HG03571 (cell line): ENCODE results near the gene ADCY7.

Experiments used
- ATAC-seq: cut with Tn5 transposase; IDR thresholded peaks from one replicate; pipeline ENCODE4 v1.9.1; 2021; ENCODE audit not compliant: unreplicated experiment

Gene ADCY7

DNA sequence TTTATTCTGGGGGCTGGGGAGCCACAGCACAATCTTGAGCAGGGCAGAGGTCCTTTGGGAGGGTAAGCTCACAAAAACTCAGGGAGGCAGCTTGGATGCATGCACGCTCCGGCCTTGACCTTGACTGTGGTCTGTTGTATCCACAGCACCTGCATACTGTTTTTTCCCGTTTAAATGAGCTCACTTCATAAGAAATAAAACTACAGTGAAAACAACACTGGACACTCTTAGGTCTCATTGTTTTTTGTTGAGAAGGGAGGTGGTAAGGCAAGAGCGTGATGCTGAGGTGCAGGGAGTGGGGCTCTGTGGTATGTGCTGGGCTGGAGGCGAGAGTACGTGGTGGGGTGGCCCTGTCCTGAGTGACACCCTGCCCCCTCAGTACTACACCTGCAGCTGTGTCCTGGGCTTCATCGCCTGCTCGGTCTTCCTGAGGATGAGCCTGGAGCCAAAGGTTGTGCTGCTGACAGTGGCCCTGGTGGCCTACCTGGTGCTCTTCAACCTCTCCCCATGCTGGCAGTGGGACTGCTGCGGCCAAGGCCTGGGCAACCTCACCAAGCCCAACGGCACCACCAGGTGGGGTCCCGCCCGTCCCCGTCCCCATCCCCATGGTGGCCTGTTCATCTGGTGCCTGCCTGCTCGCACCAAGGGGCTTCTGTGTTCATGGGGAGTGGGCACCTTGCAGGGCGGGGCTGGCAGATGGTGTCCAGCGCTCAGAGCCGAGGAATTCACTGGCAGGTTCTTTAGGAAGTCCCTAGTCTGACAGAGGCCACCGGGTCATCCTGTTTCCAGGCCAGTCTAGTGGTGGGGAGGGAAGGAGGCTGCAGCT lies 44.2 kb downstream of the ADCY7 start:
- no peak for ATAC-seq

DNA sequence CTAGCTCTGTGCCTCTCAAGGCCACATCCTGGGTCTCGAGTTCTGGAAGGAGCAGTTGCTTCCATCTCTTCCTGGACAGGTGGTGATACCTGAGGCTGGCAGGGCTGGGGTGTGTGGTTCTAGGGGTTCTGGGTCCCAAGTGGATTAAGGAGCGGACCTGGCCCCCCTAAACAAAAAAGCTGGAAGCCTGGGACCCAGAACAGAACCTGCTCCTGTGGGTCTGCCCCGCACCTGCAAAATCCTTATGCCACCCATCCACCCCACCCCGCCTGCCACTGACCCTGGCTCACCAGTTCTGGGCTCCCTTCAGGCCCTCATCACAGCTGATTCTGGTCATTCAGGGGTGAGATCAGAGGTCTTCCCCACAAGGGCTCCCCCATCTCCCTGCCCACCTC lies 44.8 kb downstream of the ADCY7 start:
- no peak for ATAC-seq

DNA sequence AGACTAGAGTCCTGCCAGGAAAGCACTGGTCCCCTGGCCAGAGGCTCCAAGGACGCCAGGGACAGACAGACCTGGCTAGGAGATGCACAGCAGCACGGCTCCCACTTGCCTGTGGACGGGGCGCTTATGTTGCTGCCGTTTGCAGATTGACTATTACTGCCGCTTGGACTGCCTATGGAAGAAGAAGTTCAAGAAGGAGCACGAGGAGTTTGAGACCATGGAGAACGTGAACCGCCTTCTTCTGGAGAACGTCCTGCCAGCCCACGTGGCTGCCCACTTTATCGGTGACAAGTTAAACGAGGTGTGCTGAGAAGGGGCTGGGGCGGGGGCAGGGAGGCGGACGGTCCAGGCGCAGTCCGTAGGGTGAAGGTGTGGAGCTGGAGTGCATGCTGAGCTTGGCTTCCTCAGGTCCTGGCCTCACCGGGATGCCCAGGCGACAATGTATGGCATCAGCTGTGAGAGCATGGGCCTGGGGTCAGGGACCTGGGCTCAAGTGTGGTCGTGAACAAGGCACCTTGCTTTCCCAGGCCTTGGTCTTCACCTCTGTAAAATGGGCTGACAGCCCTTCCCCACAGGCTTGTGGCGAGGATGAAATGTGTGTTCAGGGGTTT lies 45.6 kb downstream of the ADCY7 start:
- no peak for ATAC-seq

DNA sequence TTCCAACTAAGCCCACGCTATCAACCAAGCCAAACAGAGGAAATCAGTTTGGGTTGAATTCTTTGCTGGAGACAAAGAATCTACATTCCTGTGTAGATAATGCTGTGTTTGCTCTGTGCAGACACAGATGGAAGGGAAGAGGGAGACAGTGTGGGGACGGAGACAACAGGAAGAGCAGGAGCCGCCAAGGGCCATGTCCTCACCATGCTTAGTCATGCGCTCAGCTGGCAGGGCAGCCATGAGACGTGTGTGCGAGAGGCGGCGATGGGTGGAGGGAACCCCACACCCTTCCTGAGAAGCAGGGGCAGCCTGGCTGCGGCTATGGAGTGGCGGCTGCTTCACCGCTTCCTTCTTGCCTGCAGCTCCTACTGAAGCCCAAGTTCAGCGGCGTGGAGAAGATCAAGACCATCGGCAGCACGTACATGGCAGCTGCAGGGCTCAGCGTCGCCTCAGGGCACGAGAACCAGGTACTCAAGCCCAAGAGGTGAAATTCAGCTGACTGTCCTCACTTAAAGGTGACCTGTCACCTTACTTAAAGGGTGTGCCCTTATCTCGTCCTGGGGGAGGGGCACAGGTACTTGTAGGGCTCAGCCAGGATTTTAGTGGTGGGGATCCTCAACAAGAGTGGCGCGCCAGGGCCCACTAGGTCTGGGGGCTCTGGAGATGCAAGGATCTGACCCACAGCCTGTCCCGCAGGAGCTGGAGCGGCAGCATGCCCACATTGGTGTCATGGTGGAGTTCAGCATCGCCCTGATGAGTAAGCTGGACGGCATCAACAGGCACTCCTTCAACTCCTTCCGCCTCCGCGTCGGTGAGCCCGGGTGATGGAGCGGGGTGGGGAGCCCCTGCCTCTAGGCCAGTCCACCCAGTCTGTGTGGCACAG lies 47.5 kb downstream of the ADCY7 start:
- no peak for ATAC-seq

DNA sequence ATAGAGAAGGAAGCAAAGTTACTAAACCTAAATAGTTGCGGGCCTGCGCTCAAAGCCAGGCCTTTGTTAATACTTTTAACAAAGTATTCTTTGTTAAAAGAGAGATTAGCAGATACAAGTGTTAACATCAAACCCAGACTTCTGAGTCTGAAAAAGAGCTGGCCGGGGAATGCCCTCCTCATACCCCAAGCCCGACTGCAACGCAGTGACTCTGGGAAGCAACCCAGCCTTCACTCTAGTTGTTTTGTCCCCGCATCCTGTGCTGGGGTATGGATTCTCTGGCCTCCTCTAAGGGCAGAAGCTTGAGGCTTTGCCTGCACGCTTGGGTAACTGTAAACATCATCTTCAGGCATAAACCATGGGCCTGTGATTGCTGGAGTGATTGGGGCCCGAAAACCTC lies 48.3 kb downstream of the ADCY7 start:
- ATAC-seq: no peak

DNA sequence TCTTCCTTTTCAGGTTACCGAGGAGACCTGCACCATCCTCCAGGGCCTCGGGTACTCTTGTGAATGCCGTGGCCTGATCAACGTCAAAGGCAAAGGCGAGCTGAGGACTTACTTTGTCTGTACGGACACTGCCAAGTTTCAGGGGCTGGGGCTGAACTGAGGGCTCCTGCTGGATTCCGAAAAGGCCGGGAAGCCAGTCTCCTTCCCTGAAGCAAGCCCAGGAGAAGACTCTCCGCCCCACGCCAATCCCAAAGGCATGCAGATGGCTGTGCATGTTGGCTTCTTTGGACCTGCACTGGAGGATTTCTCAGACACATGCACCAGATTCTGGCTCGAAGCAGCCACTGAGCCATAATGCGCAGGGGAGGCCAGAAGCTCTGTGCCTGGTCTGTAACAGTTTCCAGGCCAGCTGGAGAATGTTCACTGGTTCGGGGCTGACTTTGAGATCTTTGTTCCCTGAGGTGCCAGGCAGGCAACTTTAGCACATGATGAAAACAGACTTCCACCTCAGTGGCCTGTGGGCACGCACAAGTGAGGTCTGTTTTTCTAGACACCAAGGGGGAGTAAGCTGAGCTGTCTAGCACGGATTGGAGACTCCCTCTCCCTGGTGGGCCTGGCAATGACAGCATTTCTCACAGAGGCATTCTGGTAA lies 49.1 kb downstream of the ADCY7 start:
- no peak for ATAC-seq

DNA sequence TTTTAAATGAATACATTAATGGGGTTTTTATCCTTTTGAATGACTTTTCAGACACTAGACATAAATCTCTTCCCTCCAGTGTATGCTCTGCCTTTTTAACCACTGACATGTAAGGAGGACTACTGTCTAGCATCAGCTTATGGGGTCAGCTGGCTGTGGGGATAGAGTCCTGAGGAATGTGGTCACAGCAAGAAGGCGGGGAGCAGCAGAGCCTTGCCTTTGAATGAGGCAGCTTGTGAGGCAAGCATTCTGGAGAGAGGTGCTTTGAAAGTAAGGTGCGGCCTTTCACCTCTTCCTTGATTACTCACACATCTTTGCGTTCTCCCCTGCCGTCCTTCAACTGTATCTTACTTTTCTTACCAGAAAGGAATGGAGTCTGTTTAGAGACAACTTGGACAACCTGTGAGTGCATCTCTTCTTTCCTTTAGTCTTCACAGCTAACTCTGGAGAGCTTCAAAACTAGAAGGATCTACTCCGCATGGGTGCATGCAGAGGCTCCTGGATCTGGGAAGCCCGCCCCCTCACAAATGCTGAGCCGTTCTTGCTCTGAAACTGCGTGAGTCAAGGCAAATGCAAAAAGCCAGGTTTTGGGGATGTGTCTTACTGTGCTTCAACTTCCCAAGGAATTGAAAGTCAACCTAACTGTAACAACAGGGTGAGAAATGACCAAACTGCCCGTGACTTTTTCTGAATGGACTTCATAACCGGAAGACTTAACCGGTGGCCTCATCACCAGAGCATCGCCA lies 49.9 kb downstream of the ADCY7 start:
- no peak for ATAC-seq

DNA sequence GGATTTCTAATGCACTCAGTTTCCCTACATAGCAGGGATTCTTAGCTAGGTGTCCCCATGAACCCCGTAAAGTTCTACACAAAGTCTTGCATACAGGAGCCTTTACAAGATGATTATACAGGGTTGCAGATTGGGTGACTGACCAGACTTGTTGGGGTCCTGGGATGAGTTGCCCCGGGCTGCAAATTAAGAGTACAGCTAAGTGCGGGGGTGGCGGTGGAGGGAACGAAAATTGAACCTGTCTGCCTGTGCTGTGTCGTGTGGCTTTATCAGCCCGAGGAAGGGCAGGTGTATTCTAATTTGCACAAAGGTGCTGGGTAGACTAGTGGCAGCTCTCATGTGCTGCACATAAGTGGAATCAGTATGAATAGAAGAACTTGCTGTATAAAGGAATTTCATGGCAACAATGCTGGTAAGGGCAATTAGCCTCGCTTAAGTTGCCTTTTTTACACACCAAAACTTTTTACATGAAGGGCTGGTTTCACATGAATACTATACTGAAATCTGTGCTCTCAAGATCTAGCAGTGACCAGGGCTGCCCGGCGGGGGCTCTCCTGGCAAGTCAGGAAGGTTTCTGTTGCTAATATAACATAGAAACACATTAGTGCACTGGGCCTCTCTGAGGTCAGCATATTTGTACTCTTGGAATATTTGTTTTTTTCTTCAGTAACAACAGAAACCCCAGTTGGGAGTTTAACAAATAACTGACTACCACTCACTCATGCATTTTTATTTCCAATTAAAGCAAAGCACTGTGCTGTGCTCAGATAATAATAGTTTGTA lies 50.7 kb downstream of the ADCY7 start:
- no peak for ATAC-seq

DNA sequence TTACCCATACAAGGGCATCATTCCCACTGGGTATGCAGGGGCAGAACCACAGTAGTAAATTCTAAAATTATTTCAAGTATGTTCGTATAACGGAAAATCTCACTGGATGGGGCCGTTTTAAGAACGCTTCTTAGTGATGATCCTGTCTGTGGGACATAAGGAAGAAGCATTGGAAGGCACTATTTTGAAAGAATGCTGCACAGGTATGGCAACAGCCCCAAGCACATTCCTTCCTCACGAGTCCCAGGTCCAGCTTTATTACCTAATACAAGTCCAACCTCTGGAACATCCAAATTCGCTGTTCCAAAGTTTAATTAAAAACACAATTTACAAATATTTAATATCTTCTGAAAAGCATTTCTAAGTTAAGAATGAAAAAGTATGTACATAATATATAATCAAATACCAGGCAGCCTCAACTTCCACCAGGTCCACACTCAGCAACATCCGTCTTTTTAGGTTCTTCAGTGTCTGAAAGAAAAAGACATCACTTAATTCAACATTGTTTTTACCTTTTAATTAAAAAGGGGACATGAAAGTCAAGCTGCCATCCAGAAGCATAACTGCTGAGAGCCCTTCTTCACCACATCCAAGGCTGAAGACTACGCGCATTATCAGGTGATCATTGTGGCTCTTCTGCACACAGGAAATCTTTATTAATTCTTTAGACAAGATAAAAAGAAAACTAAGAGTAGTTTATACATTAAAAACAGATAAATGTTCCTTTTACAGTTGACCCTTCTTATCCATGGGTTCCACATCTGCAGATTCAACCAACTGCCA lies 52.6 kb downstream of the ADCY7 start:
- ATAC-seq: no peak

DNA sequence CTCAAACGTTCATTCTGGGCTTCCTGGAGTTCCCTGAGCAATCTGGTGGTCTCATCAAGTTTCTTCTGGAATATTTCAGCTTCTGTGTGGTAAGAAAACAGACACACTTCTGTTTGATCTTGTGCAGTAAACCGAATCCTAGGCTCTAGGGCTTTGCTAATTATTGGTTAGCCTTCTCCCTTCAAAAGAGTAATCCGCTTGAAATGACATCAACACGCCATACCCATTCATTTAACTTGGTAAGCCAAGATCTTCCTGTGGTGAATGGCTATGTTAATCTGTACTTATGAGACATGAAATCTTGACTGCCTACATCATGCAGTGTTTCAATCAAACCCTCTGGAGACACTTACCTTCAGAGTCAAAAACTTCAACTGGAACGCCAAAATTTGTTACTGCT lies 54.0 kb downstream of the ADCY7 start:
- ATAC-seq: no peak

DNA sequence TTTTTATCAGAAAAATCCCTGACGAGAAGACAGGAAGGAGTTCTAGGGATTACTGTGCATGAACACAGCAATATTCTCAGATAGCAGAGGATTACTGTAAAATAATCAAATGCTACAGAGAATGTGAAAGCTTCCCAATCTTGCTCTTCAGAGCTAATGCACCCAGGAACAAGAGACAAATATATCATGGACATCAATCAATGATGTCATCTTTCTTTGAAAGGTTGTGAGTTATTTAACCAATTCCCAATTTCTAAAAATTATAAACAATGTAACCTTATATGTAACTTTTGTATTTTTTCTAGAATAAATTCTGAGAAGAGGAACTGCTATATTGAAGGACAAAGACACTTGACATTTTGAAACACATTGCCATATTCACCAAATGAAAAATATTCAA lies 56.0 kb downstream of the ADCY7 start:
- ATAC-seq: no peak

DNA sequence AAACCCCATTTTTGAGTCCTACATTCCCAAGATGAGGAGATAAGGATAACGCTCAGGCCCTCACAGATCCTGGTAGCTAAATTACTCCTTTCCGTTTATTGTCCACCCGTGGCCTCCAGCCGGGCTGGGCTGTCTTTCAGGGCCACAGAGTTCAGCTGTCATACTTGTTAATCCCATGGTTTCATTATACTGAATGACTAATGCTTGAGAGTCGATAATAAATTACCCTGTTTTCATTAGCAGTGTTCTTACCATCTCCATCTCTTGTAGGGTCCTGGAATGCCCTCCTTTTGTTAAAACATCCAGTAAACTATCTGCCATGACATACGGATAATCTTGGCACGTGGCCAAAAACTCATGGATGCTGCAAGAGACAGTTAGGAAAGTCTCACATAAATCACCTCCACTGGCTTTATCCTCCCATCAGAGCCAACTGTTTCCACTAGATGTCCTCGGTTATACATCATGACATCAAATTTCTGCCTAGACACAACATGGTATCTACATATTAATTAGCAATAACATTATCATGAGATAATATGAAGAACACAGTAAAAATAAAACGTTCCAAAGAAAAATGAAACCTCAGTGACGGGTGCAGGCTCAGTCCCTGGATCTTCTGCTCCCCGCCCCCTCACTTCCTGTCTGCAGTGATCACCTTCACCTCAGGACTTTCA lies 57.1 kb downstream of the ADCY7 start:
- ATAC-seq: no peak

DNA sequence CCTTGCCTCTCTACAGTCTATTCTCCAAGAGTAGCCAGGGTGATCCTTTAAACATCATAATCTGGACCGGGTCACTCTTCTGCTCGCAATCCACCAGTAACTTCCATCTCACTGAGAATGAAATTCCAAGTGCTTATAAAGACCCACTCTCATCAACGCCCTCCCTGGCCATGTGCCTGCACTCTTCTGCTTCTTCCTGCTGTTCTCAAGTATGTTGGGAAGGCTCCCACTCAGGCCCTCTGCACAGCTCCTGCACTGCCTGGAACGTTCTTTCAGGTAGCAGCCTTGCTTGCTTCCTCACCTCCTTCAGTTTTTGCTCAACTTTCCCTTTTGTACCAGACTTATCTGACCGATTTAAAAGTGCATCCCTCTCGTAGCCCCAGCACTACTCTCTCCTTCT lies 58.0 kb downstream of the ADCY7 start:
- no peak for ATAC-seq

DNA sequence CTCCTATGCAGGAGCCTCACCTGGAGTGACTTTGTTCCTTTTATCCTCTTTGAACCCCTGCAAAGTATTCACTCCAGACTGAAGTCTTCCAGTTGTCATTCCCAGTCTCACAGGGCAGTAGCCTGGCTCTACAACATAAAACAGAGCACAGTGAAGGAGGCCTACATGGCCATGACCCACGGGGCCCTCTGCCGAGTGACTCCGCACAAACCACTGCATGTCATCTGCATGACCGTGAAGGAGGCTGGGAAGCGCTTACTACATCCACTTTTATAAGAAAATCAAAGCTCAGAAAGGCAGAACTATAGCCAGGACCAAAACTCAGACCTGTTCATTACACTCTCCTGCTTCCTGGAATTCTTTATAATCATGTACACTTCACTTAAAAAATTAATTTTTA lies 59.9 kb downstream of the ADCY7 start:
- ATAC-seq: no peak

DNA sequence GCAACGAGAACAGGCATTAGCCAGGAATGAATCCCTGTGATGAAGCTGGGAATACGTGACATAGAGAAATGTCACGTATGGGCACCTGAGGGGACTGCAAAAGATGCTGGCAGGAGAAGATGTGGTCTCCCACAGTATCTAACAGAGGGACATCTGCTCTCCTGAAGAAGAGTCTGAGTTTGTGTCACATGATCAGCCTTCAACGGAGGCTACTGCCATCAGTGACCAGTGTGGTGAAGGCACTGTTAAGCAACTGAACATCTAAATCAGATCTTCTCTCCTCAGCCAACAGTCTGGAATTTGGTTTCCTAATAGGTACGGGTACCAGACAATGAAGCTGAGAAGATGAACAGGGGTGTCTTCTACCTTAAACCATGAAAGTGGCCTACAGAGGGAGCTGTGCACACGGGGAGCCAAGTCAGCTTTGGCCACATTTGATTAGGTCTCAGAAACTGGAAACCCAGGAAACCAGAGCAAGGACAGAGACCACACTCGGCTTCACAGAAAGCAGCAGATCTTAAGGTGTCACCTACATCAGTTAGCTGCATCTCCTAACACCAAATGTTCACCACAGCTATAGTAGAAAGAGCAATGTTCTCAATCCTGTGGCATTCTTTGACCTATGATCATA lies 60.6 kb downstream of the ADCY7 start:
- ATAC-seq: no peak

DNA sequence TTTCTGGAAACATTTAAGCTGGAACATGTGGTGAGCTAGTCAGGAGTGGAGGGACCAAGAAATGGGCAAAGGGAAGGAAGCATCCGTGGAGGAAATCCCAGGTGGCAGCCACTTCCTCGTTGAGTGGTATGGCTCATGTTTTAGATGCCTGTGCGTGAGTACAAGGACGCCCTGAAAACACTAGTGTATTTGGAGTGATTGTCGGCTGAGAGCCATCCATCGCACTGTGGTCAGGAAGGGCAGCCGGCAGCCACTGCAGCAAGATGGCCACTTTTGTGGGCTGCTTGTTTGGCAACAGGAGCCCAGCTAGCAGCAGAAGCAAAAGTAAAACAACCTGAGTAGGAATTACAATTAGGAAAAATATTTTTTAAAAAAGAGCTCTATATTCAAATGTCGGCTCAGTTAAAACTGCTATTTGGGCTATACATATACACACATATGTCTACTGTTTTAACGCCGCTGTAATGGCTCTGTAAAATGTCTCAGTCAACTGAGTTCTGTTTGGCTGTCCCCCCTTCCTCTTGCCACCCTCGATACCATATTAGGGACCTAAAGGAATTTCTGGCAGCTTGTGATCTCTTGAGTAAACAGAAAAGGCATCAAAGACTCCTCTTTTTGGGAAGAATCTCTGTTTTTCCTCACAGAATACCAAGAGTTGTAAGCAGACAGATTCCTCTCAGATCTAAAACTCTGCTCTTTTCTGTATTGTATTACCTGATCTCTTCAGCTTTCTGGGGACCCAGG lies 63.3 kb downstream of the ADCY7 start:
- ATAC-seq: no peak

DNA sequence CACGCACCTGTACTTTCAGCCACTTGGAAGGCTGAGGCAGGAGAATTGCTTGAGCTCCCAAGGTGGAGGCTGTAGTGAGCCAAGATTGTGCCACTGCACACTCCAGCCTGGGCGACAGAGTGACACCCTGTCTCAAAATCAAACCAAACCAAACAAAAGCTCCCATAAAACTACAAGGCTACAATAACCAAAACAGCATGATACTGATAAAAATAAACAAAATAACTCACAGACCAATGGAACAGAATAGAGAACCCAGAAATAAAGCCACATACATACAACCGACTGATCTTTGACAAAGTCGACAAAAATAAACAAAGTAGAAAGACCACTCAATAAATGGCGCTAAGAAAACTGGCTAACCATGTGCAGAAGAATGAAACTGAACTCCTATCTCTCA lies 65.2 kb downstream of the ADCY7 start:
- ATAC-seq: no peak
